NCI-H1436 (cell line): ENCODE measurements around the gene BARX2.

Source experiments
- DNase-seq: peaks from one replicate; lab custom pipeline; 2025; lab: John Stamatoyannopoulos, UW

The BARX2 gene

DNA sequence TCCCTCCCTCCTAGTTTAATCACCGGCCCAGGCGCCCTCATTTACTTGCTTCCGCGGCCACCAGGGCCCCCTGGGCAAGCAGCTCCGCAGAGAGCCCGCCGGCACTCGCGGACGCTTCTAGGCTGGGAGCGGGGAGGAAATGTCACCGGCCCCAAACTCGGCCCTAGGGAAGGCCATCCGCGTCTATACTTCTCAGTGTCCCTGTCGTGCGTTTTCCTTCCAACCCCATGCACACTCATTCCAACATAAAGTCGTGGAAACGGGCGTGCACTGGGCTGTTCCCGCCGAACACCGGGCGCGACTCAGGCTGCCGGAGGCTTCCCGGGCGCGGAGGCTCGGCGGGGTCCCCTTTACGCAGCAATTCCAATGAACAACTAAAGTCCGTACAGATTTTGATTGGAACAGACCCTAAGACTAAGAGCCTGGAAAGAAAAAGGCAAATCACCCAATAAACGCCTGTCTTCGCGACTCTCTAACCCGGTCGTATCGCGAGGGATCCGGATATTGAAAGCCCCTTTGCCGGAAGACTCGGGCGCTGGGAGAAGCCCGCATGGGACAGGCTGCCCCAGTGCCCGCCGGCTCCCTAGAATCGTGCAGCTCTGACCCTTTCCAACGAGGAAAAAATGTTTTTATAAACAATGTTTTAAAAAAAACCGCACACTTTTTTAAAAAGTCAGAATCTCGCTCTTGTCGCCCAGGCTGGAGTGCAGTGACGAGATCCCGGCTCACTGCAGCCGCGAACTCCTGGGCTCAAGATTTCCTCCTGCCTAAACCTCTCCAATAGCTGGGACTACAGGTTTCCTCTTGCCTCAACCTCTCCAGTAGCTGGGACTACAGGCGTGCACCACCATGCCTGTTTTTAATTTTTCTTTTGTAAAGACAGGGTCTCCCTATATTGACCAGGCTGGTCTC, 1.3 kb upstream of the BARX2 start:
- DNase-seq, result no peak

DNA sequence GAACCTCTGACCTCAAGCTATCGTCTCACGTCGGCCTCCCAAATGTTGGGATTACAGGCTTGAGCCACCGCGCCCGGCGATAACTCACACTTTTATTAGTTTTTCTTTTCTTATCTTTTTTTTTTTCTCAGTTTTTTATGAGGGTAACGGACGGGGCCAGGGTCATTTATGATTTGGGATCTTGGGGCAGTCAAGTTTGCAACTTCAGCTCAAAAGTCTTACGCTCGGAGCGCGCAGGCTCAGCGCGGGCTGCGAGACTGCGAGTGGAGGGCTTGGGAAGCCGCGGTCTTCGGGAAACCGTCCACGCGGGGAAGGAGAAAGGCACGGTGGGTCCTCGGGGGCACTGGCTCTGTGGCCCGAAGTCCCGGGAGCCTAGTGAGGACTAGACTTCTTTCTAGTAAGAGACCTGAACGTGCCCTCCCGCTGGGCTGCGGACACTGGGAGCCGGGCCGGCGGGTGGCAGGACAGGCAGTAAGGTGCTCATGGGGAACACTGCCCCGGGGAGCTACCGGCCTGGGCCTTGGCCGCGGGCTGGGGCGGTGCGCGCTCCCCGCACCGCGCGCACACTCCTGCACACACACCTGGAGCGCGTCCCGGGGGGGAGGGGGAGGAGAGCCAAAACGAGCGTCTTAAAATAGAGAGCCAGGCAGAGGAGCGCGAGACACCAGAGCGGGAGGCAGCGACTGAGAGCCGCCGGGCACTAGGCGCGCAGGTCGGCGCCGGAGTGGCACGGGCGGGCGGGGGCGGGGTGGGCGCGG, 476 bp upstream of the BARX2 start:
- DNase-seq, result no peak

DNA sequence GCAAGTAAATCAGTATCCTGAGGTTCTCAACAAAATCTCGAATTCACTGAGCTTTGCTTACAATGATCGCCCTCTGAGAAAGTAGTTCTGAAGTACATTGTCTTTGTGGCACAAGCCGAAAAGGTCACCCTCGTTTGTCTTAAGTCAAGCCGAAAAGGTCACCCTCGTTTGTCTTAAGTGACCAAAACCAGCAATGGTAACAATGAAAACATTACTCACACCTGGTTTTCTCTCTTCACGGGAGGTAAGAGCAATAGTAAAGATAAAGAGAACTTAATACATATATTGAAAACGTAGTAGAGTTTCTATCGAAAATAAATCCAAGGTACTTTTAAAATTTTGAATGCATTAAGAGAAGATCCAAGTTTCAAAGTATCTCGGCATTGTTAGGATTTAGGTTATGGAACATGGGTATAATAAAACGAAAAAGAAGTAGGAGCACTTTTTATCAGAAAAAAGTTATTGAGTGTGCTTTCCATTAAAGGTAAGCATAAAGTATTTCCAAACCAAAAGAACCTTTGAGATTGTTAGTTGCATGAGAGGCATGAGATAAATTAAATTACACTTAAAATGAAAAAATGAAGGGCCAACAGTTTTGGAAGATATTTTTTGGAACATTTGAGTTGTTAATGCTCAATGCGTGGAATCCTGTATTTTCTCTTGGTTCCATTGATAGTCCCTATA, 1.2 kb downstream of the BARX2 start:
- no peak for DNase-seq

DNA sequence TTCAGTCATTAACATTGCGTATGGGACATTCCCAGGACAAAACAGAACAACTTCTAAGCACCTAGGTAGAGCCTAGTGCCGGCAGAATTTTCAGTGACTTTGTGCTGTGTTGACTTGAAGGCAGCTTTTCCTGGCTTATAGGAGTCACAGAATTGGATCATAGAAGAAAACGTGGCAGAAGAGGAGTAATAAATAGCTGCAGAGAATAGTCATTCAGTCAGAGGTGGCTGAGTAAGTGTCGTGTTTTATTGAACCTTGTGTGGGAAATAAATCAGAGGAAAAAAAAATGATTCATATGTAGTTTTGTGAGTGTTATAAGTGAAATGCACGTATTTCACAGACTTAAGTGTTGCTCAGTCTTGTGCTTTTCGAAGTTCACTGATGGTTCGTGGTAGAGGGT, 2.1 kb downstream of the BARX2 start:
- DNase-seq, result no peak

DNA sequence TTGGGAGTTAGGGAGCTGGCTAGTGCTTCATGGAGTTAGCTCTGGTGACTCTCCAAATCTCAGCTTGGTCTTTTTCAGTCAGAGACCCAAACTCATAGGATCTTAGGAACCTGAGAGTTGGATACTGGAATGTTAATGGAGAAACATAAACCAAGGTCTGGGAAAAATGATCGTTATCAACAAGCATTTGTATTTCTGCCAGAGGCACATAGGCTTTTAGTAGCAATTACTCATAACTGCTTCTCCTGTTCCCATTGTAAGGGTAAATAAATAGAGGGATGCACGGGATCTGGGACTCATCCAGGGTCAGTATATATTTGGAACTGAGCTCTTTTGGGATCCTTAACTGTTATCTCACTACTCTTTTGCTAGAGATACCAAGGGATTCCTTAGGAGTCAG, 4.8 kb downstream of the BARX2 start:
- DNase-seq, result no peak

DNA sequence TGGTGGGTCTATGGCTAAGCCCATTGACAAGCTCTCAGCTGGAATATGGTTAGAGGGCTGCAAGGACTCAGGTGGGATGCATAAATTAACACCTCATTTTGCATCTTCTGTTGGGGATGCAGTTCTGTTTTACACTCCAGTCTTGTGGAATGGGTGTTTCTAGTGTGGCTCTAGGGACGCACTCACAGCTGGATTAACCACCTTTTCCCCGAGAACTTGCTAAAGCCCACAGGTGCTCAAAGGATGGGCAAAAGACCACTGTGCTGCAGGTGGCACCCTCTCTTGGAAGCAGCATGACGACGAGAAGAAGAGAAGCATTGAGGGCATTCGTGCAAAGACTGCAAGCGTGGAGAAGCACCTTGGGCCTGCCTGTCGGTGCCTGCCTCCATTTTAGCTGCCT, 6.9 kb downstream of the BARX2 start:
- DNase-seq, result no peak

DNA sequence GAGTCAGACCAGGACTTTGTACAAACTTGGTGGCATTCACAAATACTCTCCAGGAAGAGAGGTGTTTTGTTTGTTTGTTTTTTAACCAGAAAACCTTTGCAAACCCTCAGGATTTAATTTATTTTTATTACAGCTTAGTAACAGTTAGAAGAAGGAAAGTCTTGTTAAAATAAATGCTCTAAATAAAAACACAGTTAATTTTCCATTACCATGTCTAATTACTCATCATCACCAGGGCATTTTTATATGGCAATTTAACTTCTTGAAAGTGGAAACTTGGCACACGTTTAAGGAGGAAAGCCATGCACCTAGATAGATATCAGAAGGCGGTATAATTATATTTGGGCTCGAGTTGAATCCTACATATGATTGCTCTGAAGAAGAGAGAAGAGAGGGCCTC, 7.4 kb downstream of the BARX2 start:
- no peak for DNase-seq

DNA sequence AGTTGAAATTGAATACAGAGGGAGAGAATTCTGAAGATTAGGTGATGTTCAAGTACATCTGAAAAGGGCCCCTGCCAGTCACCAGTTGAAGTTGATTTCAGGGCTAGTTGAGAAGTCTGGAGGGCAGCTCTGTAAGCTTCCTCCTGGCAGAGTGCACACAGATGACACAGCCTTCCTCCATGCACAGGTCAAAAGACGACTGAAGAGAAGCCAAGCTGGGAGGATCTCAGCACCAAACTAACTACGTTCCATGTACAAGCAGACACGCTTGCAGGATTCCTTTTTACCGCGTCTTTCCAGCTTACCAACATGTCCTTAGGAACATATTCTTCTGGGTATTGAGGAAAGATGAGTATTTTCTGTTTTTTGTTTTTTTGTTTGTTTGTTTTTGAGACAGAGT, 7.9 kb downstream of the BARX2 start:
- DNase-seq, result no peak

DNA sequence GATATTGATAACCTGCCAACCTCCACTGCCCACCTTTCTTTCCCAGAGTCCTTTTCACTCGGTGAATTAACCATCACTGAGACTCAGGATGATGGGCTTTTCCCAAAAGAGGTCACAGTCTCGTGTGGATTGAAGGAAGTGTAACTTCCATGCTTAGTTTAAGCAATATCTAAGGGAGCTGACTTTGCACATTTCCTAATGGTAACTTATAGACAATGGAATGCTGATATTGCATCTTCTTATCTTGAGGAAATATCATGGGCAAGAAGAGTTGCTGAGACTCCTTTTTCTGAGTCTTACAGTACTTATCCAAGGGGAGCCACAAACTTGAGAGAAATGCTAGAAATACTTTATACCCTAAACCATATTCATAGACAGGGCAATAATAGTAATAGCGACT, 8.8 kb downstream of the BARX2 start:
- DNase-seq, result no peak

DNA sequence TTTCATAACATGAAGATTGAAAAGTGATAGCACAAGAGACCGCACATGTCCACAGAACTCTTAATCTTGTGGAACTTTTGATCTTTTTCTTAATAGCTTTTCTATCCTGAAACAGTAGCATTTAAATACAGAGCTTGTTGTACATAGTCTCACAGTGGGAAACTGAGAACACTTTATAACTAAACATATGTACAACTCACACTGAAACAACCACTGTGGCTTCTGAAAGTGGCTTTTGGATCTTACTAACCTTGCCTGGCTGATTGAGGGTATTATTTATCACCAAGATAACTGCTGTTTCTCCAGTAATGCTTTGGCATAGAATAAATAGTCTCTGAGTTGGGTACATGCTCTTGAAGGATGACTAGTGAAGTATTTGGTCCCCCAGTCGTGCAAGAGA, 10.2 kb downstream of the BARX2 start:
- no peak for DNase-seq

DNA sequence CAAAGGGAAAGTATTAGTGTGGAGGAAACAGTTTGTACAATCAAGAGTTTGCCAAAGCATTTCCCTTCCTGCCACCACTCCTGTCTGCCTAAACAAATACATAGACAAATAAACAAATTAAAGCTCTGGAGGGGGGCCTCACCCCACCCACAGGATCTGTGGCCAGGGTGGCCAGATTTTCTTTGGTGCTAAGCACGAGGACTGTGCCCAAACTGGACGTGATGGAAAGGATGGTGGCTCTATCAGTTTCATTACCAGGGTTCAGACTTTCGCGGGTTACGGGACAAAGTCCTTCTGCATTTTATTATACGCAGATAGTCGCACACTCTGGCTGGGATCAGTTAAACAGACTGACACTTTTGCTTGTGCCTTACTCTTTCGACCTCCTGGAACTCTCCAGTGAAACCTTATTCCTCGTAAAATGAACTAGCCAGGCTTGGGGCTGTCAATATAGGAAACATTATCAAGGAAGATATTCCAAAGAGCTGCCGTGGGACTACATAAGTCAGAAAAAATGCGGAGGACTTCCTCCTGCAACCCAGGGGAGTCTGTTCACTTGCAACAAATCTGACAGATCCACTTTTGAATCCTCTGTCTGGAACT, 11.2 kb downstream of the BARX2 start:
- DNase-seq, result no peak

DNA sequence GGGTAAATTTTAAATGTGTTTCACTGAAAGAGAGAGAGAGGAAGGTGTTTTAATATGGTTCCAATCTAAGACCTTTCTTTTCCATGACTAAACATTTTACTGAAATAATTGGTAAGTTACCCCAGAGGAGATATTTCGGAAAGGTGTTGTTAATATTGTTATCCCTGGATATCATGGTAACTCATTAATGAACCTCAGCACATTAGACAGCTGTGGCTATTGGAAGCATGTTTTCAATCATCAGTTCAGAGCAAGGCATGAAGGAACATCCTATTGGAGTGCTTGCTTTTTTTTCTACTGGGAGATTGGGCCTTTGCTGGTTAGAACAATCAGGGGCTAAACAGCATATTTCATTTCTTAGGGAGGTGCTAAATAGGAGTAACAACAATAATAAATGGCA, 11.8 kb downstream of the BARX2 start:
- no peak for DNase-seq

DNA sequence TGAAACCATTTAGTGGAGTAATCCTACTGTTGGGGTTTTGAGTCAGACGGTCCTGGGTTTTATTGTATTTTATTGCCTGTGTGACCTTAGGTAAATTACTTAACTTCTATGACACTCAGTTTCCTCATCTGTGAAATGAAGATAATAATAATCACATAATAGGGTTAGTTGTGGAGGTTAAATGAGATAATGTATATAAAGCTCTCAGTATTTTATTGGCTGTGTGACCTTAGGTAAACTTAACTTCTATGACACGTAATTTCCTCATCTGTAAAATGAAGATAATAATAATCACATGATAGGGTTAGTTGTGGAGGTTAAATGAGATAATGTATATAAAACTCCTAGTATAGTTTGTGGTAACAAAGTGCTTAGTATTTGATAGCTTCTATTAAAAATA, 13.2 kb downstream of the BARX2 start:
- no peak for DNase-seq

DNA sequence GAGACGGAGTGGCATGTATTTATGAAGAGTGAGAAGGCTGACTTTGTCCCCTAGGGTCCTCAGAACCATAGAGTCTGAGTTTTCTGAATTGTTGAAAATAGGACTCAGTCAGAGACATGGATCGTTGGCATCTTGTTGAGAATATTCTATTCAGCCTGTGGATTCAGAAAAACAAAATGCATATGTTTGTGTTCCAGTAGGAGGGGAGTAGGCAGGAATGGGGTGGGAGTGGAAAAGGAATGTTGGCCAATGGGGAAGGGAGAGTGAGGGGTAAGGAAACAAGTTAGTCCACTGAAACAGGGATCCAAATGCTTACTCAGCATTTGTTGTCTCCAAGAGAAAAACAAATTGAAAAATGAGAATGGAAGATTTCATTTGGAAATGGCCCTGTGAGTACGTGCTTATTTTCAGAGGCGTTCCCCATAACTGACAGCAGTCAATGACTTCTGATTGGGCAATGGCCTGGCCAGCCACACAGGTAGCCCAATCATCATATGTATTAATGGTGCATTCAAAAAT, 14.7 kb downstream of the BARX2 start:
- DNase-seq, result no peak

DNA sequence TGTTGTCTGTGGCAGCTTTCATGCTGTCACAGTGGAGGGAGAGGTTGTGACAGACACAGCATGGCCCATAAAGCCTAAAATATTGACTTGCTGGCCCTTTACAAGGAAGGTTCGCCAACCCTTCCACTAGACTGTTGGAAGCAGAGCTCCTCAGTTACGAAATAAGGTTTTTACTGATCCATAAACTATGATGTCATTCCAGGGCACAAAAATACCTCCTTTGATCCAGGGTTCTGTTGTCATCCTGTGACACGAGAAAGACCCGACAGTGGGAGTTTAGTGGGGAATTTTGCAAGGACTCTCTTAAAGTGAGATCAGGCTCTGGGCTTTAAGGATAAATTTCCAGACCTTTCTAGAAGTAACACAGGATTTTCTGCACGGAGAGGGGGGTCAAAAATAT, 15.7 kb downstream of the BARX2 start:
- no peak for DNase-seq

DNA sequence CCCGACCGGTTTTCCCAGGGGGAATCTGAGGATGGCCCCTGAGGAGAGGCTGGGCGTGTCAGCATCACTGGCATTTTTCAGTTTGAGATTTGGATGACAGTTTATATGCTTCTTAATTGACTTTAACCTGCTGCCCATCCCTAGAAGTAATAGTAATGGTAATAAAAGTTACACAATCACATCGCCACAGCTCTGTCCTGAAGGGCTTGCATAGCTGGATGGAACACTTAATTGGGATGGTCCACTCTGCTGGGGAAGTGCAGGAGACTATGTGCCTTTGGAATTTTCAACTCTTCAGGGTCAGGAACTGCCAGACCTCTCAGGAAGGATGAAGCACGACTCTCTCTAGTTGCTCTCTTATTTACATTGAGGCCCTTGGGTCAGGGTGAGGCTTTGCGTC, 16.2 kb downstream of the BARX2 start:
- no peak for DNase-seq

DNA sequence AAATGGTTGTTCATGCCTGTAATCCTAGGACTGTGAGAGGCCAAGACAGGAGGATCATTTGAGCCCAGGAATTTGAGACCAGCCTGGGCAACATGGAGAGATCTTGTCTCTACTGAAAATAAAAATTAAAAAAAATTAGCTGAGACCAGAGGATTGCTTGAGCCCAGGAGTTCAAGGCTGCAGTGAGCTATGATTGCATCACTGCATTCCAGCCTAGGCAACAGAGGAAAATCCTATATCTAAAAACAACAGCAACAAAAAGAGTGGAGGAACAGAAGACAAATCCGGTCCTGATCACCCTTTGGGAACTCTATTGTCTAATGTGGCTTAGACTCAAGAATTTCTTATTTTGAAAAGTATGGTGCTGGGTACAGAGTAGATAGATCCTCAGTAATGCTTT, 17.3 kb downstream of the BARX2 start:
- no peak for DNase-seq

DNA sequence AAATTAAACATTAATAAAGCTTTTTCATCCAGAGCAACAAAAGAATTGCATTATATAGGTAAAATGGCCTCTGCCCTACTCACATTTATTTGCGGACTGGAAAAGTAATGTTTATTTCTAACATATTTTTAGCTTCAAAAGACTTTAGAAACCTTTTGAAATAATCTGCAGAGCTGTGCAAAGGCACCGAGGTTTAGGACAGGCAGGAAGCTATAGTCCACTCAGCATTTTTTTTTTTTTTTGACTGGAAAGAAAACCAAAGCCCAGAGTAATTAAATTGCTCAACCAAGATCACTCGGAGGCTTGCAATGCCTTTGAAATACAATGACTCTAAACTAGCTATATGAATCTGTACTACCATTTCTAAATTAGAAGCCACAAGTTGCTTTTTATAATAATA, 19.1 kb downstream of the BARX2 start:
- no peak for DNase-seq

DNA sequence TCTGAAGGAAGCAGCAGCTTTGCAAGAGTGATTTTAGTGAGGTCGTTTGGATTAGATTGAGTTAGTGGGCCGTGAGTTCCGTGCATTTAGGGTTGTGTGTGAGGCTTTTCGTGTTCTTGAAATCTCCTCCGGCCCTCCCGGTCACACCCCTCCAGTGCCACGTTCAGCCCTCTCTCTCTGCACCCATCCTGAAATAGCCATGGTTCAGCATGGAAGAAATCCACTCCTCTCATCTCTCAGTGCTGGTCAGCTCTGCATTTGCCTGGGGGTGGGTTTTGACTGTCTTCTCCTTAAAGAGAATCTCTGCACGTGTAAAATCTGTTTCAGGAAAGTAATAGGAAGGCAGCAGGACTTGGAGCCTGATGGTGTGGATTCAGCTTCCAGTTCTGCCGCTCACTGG, 19.8 kb downstream of the BARX2 start:
- no peak for DNase-seq

DNA sequence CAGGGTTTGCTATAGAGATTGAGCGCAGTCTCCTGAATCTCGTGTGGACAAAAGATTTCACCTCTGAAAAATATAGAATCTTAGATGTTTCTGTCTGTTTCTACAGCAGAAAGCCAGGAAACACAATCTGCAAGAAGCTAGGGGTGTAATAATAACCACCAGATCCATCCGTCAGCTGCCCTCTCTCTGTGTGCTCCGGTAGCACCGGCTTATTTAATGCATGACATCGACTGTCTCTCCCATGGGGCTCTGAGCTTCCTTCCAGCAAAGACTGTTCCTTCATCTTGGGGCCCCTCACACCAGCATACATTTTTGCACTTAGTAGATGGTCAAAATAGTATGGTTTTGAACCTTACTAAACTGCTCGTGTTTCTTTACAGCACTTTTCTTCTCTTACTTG, 20.2 kb downstream of the BARX2 start:
- no peak for DNase-seq

DNA sequence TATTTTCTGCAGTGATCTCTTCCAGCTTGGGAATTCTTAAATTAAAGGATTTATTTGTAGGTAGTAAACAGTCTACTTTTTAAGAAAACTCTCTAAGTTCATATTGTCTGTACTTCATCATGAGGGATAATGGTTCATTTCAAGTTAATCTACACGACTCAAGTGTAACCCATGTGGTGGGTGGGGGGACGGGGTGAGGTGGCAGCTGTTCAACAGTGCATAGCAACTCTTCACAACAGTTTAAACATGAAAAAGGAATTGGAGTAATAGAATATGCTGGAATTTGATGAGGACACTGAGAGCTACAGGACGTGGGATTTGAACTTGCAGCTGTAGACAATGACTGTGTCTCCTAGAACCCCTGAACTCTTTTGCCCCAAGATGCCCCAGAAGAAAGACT, 20.8 kb downstream of the BARX2 start:
- DNase-seq, result no peak
